NT2/D1 (cell line): Measurements from ENCODE around the gene PLPPR1.

Experiments
- DNase-seq: peaks from one replicate; pipeline ENCODE4 v3.0.0-alpha.2; 2011; ENCODE audit warnings: low read depth, low spot score
- H3K27me3 ChIP-seq: 2 replicates; pipeline ENCODE4 v1.6.0; 2011; ENCODE audit warnings: mild to moderate bottlenecking; ENCODE audit not compliant: insufficient read length, insufficient read depth
- H3K36me3 ChIP-seq: 2 replicates; pipeline ENCODE4 v1.6.1; 2011; ENCODE audit warnings: mild to moderate bottlenecking, low read length, mixed read lengths; ENCODE audit not compliant: insufficient read depth, insufficient read length
- H3K4me1 ChIP-seq: 2 replicates; pipeline ENCODE4 v1.5.1; 2011; ENCODE audit not compliant: insufficient read depth, insufficient read length
- H3K4me3 ChIP-seq: 2 replicates; pipeline ENCODE4 v1.5.1; 2011; ENCODE audit warnings: low read depth; ENCODE audit not compliant: insufficient read length
- H3K9ac ChIP-seq: 2 replicates; pipeline ENCODE4 v1.6.0; 2011; ENCODE audit warnings: low read depth; ENCODE audit not compliant: insufficient read length
- H3K9me3 ChIP-seq: 2 replicates; pipeline ENCODE4 v1.5.1; 2011; ENCODE audit warnings: mild to moderate bottlenecking, low read length; ENCODE audit not compliant: insufficient read depth
- SUZ12 ChIP-seq: IDR thresholded peaks from 2 replicates; pipeline ENCODE4 v1.6.1; 2011; ENCODE audit not compliant: insufficient read length, insufficient read depth; ENCODE audit errors: extremely low read depth
- YY1 ChIP-seq: IDR thresholded peaks from 2 replicates; pipeline ENCODE4 v1.6.1; 2011; ENCODE audit not compliant: insufficient read length, insufficient read depth
- ZNF274 ChIP-seq: IDR thresholded peaks from 2 replicates; pipeline ENCODE4 v1.6.1; 2011; ENCODE audit warnings: mild to moderate bottlenecking, low read depth, low read length

Gene PLPPR1

DNA sequence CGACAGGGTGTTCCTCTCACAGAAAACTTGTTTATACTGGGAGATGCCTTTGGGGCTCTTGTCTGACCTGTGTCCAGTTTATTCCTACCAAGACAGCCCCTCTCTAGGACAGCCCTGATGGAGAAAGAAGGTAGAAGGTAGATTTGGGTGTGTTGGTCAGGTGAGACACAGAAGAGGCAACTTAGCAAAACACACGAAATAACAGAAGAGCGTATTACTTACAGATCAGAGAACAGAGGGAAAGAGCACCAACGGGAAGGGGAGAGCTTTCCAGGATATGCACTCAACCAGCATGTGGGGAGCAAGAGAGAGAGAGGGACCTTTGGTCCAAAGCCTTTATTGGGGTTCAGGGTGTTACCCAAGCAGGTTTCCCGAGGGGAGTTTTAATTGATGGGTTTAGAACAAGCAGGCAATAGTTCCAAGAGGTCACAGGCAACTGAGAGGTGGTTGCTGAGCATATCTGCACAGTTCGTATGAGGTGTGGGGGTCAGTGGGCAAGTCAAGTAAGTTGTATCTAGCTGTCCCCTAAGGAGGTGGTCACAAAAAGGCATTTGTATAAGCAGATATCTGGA is 324.5 kb downstream of the PLPPR1 start:
- H3K27me3 ChIP-seq: no peaks in the 10 kb centered on the region
- TF ChIP-seq ZNF274: no peak
- no peak for TF ChIP-seq SUZ12
- no peak for TF ChIP-seq YY1
- no peaks in the 10 kb centered on the region for H3K9me3 ChIP-seq
- no peak for DNase-seq
- no peak overlapping the region for H3K4me3 ChIP-seq
- no peak overlapping the region for H3K9ac ChIP-seq
- no peaks in the 10 kb centered on the region for H3K4me1 ChIP-seq
- no peaks in the 10 kb centered on the region for H3K36me3 ChIP-seq

DNA sequence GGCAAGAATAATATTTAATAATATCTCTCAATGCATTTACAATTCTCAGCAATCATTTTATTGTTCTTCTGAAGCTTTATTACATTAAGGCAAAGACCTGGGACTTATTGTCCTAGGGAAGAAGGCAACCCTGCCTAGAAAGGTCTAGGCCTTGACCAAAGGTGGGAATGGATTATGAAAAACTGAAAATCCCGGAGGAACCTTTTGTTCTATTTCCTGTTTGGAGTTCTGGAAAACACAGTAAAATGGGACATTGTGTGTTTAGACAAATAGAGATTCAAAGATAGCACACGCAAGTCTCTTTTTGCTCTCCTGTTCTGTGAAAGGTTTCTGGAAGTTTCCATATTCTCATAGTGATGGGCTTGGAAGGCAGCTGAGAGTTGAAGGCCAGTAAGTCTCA is 325.2 kb downstream of the PLPPR1 start:
- TF ChIP-seq ZNF274 (no peak), SUZ12 (no peak), YY1 (no peak)
- H3K9me3 ChIP-seq: no peaks in the 10 kb centered on the region
- H3K9ac ChIP-seq: no peak overlapping the region
- no peaks in the 10 kb centered on the region for H3K27me3 ChIP-seq
- H3K4me1 ChIP-seq: no peaks in the 10 kb centered on the region
- H3K4me3 ChIP-seq: no peak overlapping the region
- no peak for DNase-seq
- no peaks in the 10 kb centered on the region for H3K36me3 ChIP-seq

DNA sequence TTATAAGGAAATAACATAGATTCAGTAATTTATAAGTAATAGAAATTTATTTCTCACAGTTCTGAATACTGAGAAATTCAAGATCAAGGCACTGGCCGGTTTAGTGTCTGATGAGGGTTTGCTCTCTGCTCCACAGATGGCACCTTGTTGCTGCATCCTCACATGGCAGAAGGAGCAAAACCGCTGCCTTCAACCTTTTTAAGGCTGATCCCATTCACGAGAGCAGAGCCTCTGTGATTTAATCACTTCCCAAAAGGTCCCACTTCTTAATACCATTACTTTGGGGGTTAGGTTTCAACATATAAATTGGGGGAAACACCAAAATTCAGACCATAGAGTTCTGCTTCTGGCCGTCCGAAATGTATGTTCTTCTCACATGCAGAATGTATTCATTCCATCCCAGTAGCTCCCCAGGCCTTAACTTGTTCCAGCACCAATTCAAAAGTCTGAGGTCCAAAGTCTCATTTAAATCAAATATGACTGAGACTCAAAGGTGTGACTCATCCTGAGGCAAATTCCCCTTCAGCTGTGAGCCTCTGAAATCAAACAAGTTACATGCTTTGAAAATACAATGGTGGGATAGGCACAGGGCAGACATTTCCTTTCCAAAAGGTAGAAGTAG is 325.7 kb downstream of the PLPPR1 start:
- Histone ChIP-seq H3K36me3 (no peaks in the 10 kb centered on the region), H3K9me3 (no peaks in the 10 kb centered on the region), H3K9ac (no peak overlapping the region), H3K4me3 (no peak overlapping the region), H3K27me3 (no peaks in the 10 kb centered on the region), H3K4me1 (no peaks in the 10 kb centered on the region)
- no peak for TF ChIP-seq SUZ12
- TF ChIP-seq ZNF274: no peak
- no peak for TF ChIP-seq YY1
- DNase-seq: no peak

DNA sequence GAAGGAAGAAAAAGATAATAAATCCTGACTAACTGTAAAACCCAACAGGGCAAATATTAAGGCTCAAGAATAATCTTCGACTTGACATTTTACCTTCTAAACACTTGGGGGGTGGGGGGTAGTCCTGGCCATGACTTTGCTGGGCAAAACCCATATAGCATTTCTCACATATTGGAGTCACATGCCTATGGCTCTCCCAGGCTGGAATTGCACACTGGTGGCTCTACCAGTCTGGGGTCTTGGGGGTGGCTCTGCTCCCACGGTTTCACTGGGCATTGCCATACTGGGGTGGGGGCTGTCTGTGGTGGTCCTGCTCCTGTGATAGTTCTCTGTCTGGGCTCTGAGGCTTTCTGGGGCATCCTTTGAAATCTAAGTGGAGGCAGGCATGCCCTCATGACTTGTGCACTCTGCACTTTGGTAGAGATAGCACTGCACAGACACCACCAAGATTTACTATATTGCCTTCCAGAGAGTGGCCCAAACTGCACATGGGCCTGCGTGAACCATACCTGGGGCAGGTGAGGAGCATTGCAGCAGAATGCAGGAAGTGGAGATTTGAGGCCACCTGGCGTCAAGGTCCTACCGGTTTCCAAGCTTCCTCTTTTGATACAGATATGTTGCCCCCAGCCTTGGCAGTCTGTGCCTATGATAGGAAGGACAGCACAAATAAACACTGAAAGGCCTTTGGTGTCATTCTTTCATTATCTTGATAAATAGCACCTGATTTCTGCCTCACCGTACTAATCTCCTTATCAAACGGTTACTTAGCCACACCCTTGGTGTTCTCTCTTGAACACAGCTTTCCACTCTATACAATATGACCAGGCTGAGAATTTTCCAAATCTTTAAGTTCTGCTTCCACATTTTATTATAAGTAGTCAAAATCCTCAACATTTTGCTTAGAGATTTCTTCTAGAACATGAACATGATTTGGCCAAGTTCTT is 326.5 kb downstream of the PLPPR1 start:
- no peaks in the 10 kb centered on the region for H3K27me3 ChIP-seq
- no peak for DNase-seq
- TF ChIP-seq SUZ12: no peak
- no peak for TF ChIP-seq ZNF274
- TF ChIP-seq YY1: no peak
- H3K36me3 ChIP-seq: no peaks in the 10 kb centered on the region
- H3K4me3 ChIP-seq: no peak overlapping the region
- H3K9me3 ChIP-seq: no peaks in the 10 kb centered on the region
- no peaks in the 10 kb centered on the region for H3K4me1 ChIP-seq
- no peak overlapping the region for H3K9ac ChIP-seq

DNA sequence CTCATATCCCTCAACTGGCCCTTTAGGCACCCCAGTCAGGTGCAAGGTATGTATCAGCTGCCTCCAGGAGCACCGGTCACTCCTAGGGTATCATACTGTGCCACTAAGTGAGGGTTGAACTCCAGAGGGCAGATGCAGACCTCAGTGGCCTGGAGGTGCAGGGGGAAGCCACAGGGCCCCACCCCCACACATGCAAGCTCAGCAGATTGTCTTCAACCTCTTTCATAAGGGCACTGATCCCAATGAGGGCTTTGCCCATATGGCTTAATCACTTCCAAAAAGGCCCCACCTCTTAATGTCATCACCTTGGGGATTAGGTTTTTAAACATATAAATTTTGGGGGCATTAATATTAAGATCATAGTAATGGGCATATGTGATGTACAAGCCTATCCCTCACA is 328.1 kb downstream of the PLPPR1 start:
- no peak for DNase-seq
- TF ChIP-seq YY1 (no peak), SUZ12 (no peak), ZNF274 (no peak)
- Histone ChIP-seq H3K4me1 (no peaks in the 10 kb centered on the region), H3K9ac (no peak overlapping the region), H3K9me3 (no peaks in the 10 kb centered on the region), H3K36me3 (no peaks in the 10 kb centered on the region), H3K27me3 (no peaks in the 10 kb centered on the region), H3K4me3 (no peak overlapping the region)

DNA sequence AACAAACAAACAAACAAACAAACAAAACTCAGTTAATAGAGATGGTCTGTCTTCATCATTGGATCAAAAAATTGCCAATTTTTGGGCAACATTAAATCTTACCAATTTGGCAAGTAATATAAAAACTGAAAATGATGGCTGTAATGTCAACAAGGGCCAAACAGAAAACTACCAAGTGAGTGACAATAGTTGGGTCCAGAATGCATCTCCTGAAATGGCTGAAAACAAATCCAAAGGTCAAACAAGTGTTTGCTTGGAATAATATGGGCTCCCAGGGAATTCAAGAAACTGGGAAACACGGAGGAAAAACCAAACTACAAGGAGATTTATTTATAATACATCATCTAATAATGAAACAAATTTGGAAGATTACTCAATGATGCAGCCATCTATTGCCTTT is 331.2 kb downstream of the PLPPR1 start:
- H3K36me3 ChIP-seq: no peaks in the 10 kb centered on the region
- H3K9ac ChIP-seq: no peak overlapping the region
- H3K27me3 ChIP-seq: no peaks in the 10 kb centered on the region
- no peaks in the 10 kb centered on the region for H3K9me3 ChIP-seq
- H3K4me3 ChIP-seq: no peak overlapping the region
- no peaks in the 10 kb centered on the region for H3K4me1 ChIP-seq
- TF ChIP-seq ZNF274 (no peak), YY1 (no peak), SUZ12 (no peak)
- no peak for DNase-seq

DNA sequence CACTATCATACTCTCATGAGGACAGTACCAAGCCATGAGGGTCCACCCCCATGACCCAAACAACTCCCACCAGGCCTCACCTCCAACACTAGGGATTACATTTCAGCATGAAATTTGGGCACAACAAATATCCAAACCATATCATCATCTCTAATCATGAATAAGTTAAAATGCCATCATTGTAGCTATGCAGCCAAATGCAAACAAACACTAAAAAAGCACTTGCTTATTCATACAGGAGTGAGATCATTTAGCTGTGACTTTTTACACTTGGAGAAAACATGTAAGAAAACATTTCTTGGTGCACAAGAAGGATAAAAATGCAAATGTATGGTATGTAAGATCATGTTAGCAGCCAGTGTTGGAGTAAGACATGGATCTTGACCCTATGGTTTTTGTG is 332.1 kb downstream of the PLPPR1 start:
- Histone ChIP-seq H3K9me3 (no peaks in the 10 kb centered on the region), H3K4me1 (no peaks in the 10 kb centered on the region), H3K27me3 (no peaks in the 10 kb centered on the region), H3K4me3 (no peak overlapping the region), H3K9ac (no peak overlapping the region), H3K36me3 (no peaks in the 10 kb centered on the region)
- DNase-seq: no peak
- TF ChIP-seq ZNF274: no peak
- no peak for TF ChIP-seq SUZ12
- TF ChIP-seq YY1: no peak
